SH-SY5Y (cell line): ENCODE data around the gene TMEM130.

Experiments
- GATA2 ChIP-seq: IDR thresholded peaks from 2 replicates; pipeline ENCODE4 v1.6.1; 2011; ENCODE audit warnings: mild to moderate bottlenecking, low read depth, low read length
- GATA3 ChIP-seq: IDR thresholded peaks from 2 replicates; pipeline ENCODE4 v1.6.1; 2011; ENCODE audit warnings: low read depth, mild to moderate bottlenecking, low read length, moderate library complexity

- no peak for TF ChIP-seq GATA2
- no peak for TF ChIP-seq GATA3
Measured at GRCh38 chr7:98877692-98878364, 8.0 kb upstream of the TMEM130 start.
